Activated CD4-positive, alpha-beta memory T cell treated with anti-CD3 and anti-CD28 coated beads, Interleukin-2, amount 10 ng/mL, durations not matched to agents 7 days and 5 days (primary cell): Measurements from ENCODE around the gene MAPK14. TPM values are rescaled to one million over a fixed set of nuclear protein-coding genes. Genes with fewer than 3 reads are reported as not detected.
"Not testable (repeated sequence)": the region's sequence is repeated elsewhere in the genome, so short reads cannot be mapped to it uniquely, and the experiment has no call there.

Experiments
- CTCF ChIA-PET: fragments of 350-600 bp; sonication (Branson Sonifier 250); formaldehyde crosslinking; loops from one replicate; lab custom pipeline; 2021; ENCODE audit warnings: antibody characterized with exemption, inconsistent platforms; lab: Charles Lee
- POLR2A ChIA-PET: fragments of 350-600 bp; sonication (Branson Sonifier 250); formaldehyde crosslinking; loops from one replicate; lab custom pipeline; 2021; ENCODE audit warnings: antibody characterized with exemption; lab: Charles Lee
- DNase-seq: peaks from one replicate; pipeline ENCODE4 v3.0.0-alpha.2; 2020
- H3K27ac Mint-ChIP-seq: one replicate; pipeline ENCODE4 v1.8.0; 2021; ENCODE audit warnings: mild to moderate bottlenecking, mixed read lengths
- H3K27me3 Mint-ChIP-seq: one replicate; pipeline ENCODE4 v1.8.0; 2021; ENCODE audit warnings: mixed read lengths
- H3K36me3 Mint-ChIP-seq: one replicate; pipeline ENCODE4 v1.8.0; 2021; ENCODE audit warnings: low read depth, mixed read lengths
- H3K4me1 Mint-ChIP-seq: one replicate; pipeline ENCODE4 v1.8.0; 2021; ENCODE audit warnings: mixed read lengths
- H3K4me3 Mint-ChIP-seq: one replicate; pipeline ENCODE4 v1.8.0; 2021; ENCODE audit warnings: mild to moderate bottlenecking, mixed read lengths
- H3K9me3 Mint-ChIP-seq: one replicate; pipeline ENCODE4 v1.8.0; 2021; ENCODE audit warnings: mixed read lengths
- total RNA-seq, 2 experiments: library from RNA; stranded (reverse); gene quantifications; one replicate each; pipeline ENCODE4 v1.2.3, GENCODE V29; 2021

MAPK14 gene
- total RNA-seq, 2 experiments from 2014 or later: 71.4 to 72.2 TPM

- Mint-ChIP-seq H3K4me3 (no peak overlapping the region), H3K27me3 (no peaks in the 10 kb centered on the region), H3K36me3 (peaks cover 57% of the 10 kb centered on the region), H3K9me3 (no peaks in the 10 kb centered on the region), H3K27ac (no peak overlapping the region), H3K4me1 (peaks cover 3% of the 10 kb centered on the region)
- no peak for DNase-seq
- ChIA-PET POLR2A (no interaction called here), CTCF (no interaction called here)
Observed at GRCh38 chr6:36075656-36076055, 48.0 kb downstream of the MAPK14 start.

DNA sequence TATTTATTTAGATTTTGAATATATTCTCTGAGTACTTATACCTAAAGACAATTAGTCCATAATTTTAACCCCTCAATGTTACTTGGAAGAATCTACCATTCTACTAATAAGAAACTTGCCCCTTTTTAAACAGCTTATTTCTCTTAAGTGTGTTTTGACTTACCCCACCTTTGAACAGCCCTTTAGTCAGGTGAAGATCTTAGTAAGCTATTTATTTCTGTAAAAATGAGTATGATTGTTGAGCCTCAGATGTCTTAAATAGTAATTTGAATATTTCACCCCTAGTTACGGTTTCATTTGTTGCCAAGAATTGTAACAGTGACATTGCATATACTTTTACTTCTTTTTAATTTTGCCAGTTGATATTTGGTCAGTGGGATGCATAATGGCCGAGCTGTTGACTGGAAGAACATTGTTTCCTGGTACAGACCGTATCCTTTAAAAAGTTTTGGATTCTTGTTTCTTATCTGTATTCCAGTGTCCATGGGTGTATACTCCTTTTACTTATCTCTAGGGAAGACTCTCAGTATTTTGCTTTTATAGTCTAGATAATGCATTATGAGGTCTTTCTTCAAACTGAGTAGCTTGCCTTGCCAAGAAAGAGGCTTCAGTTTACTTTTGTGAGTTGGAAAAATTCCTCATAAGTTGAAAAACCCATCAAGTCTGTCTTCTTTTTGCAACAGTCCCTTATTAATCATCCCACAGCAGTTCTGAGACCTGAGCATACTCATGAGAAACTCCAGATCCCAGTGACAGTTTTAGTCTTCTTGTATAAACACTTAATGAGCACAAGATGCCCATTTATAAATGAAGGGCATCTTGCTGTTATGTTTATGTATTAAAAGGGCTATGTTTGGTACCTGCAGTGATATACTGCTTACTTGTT lies 48.8 kb downstream of the MAPK14 start:
- peaks cover 5% of the 10 kb centered on the region for H3K4me1 Mint-ChIP-seq
- no peak overlapping the region for H3K4me3 Mint-ChIP-seq
- H3K9me3 Mint-ChIP-seq: peaks cover 2% of the 10 kb centered on the region
- no peak overlapping the region for H3K27ac Mint-ChIP-seq
- no peaks in the 10 kb centered on the region for H3K27me3 Mint-ChIP-seq
- no peak for DNase-seq
- ChIA-PET POLR2A (no interaction called here), CTCF (interaction anchor here (0.5 to 1.1 kb wide), 2 partner anchors 43 to 47 kb away, joined by 3 read pairs; no protein-coding TSS in a partner anchor)
- H3K36me3 Mint-ChIP-seq: peaks cover 65% of the 10 kb centered on the region

DNA sequence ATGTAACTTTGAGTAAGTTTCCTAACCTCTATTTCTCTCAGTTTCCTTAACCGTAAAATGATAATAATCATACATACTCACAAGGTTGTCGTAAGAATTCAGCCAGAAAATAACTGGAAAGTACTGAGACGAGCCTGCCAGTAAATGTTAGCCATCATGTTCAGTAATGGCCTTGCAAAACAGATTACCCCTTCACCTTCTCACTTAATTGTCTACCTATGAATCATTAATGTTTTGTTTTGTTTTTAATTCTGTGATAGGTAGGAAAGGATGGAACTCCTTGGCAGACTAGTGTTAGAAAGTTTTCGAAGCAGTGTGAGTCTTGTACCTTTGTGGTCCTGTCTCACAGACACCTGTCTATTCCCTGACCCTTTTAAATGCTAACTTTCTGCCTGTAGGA lies 50.6 kb downstream of the MAPK14 start:
- no peak overlapping the region for H3K4me3 Mint-ChIP-seq
- ChIA-PET CTCF (interaction anchor here (1.4 kb wide), 1 partner anchor 17 kb away, joined by 10 read pairs; no protein-coding TSS in a partner anchor), POLR2A (interaction anchor here (0.8 kb wide), 1 partner anchor 53 kb away, joined by 3 read pairs; no protein-coding TSS in a partner anchor)
- no peaks in the 10 kb centered on the region for H3K27me3 Mint-ChIP-seq
- peaks cover 2% of the 10 kb centered on the region for H3K9me3 Mint-ChIP-seq
- DNase-seq: no peak
- peaks cover 5% of the 10 kb centered on the region for H3K4me1 Mint-ChIP-seq
- H3K36me3 Mint-ChIP-seq: peaks cover 76% of the 10 kb centered on the region
- no peak overlapping the region for H3K27ac Mint-ChIP-seq

DNA sequence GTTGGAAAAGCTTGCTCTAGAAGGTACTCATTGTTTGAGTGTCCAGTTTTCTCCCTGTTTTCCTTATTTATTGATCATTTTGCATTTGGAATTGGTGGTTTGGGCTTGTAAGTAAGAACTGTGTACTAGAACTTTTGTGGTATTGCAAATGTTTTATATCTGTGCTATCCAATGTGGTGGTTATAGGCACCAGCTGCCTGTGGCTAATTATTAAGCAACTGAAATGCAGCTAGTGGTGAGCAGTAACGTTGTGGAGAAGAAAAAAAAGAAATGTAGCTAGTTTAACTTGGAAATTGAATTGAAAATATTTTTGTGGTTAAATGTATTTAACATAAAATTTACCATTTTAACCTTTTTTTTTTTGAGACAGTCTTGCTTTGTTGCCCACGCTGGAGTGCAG lies 52.0 kb downstream of the MAPK14 start:
- no peaks in the 10 kb centered on the region for H3K27me3 Mint-ChIP-seq
- peaks cover 7% of the 10 kb centered on the region for H3K9me3 Mint-ChIP-seq
- H3K4me3 Mint-ChIP-seq: no peak overlapping the region
- peaks cover 5% of the 10 kb centered on the region for H3K4me1 Mint-ChIP-seq
- peaks cover 84% of the 10 kb centered on the region for H3K36me3 Mint-ChIP-seq
- CTCF ChIA-PET: no interaction called here
- no peak overlapping the region for H3K27ac Mint-ChIP-seq
- POLR2A ChIA-PET: no interaction called here
- DNase-seq: no peak

DNA sequence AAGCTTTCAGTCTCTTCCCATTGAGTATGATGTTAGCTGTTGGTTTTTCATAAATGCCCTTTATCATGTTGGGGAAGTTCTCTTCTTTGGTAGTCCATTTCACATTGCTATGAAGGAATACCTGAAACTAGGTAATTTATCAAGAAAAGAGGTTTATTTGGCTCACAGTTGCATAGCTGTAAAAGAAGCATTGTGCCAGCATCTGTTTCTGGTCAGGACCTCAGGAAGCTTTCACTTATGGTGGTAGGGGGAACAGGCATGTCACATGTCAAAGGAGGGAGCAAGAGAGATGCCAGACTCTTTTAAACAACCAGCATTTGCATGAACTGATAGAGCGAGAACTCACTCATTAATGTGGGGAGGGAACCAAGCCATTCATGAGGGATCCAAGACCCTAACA lies 54.7 kb downstream of the MAPK14 start:
- Mint-ChIP-seq H3K4me3 (no peak overlapping the region), H3K36me3 (peaks cover 84% of the 10 kb centered on the region), H3K4me1 (peaks cover 2% of the 10 kb centered on the region), H3K9me3 (peaks cover 7% of the 10 kb centered on the region), H3K27ac (no peak overlapping the region), H3K27me3 (no peaks in the 10 kb centered on the region)
- CTCF ChIA-PET: interaction anchor here (0.6 to 1.8 kb wide), 2 partner anchors 13 to 335 kb away, joined by 4 to 6 read pairs; no protein-coding TSS in a partner anchor
- POLR2A ChIA-PET: no interaction called here
- no peak for DNase-seq

- H3K27me3 Mint-ChIP-seq: no peaks in the 10 kb centered on the region
- peaks cover 2% of the 10 kb centered on the region for H3K4me1 Mint-ChIP-seq
- peaks cover 85% of the 10 kb centered on the region for H3K36me3 Mint-ChIP-seq
- H3K27ac Mint-ChIP-seq: no peak overlapping the region
- CTCF ChIA-PET: interaction anchor here (1.2 kb wide), 1 partner anchor 54 kb away, joined by 3 read pairs; no protein-coding TSS in a partner anchor
- POLR2A ChIA-PET: no interaction called here
- H3K9me3 Mint-ChIP-seq: peaks cover 7% of the 10 kb centered on the region
- H3K4me3 Mint-ChIP-seq: no peak overlapping the region
- no peak for DNase-seq
Observed at GRCh38 chr6:36083446-36083845, 55.8 kb downstream of the MAPK14 start.

GRCh38 chr6:36088204-36088603 lies 60.6 kb downstream of the MAPK14 start:
- H3K9me3 Mint-ChIP-seq, CTCF ChIA-PET, H3K27me3 Mint-ChIP-seq, H3K4me3 Mint-ChIP-seq, DNase-seq, POLR2A ChIA-PET, H3K27ac Mint-ChIP-seq, H3K4me1 Mint-ChIP-seq: not testable (repeated sequence)
- H3K36me3 Mint-ChIP-seq: peaks cover 56% of the 10 kb centered on the region

DNA sequence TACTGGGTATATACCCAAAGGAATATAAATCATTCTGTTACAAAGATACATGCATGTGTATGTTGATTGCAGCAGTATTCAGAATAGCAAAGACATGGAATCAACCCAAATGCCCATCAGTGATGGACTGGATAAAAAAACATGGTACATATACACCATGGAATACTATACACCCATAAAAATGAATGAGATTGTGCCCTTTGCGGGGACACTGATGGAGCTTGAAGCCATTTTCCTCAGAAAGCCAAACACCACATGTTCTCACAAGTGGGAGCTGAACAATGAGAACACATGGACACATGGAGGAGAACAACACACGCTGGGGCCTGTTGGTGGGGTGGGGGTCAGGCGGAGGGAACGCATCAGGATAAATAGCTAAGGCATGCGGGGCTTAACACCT lies 61.4 kb downstream of the MAPK14 start:
- no peak for DNase-seq
- Mint-ChIP-seq H3K27me3 (no peaks in the 10 kb centered on the region), H3K9me3 (peaks cover 4% of the 10 kb centered on the region), H3K4me1 (no peaks in the 10 kb centered on the region), H3K36me3 (peaks cover 47% of the 10 kb centered on the region), H3K27ac (no peak overlapping the region), H3K4me3 (no peak overlapping the region)
- CTCF ChIA-PET: no interaction called here
- POLR2A ChIA-PET: interaction anchor here (5.7 kb wide), 1 partner anchor 61 kb away, joined by 29 read pairs; the partner anchor contains the start of gene MAPK14

DNA sequence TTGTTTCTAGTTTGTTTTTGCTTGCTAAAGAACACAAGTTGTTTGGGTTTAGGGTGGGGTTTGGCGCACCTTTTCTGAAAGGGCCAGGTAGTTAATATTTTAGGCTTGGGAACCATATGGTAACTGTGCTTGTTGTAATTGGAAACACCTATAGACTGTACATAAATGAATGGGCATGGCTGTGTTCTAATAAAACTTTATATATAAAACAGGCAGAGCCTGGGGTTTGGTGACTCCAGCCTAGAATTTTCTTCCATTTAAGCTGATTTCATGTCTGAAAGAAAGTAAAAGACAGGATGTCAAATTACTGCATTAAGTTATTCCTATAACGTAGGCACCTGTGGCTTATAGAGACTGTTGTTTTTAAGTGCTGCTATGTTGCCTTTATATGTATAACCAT lies 66.6 kb downstream of the MAPK14 start:
- H3K9me3 Mint-ChIP-seq: no peaks in the 10 kb centered on the region
- H3K27me3 Mint-ChIP-seq: no peaks in the 10 kb centered on the region
- H3K4me1 Mint-ChIP-seq: peaks cover 18% of the 10 kb centered on the region
- ChIA-PET CTCF (interaction anchor here (0.7 to 8.9 kb wide), 22 partner anchors 9 to 357 kb away, joined by 3 to 142 read pairs (median 5); partner anchors contain the start of genes ARMC12 and MAPK14), POLR2A (interaction anchor here (0.8 to 5.7 kb wide), 7 partner anchors 7 to 101 kb away, joined by 3 to 48 read pairs (median 6); partner anchors contain the start of gene MAPK14)
- no peak overlapping the region for H3K27ac Mint-ChIP-seq
- H3K4me3 Mint-ChIP-seq: no peak overlapping the region
- DNase-seq: no peak
- H3K36me3 Mint-ChIP-seq: peaks cover 42% of the 10 kb centered on the region

DNA sequence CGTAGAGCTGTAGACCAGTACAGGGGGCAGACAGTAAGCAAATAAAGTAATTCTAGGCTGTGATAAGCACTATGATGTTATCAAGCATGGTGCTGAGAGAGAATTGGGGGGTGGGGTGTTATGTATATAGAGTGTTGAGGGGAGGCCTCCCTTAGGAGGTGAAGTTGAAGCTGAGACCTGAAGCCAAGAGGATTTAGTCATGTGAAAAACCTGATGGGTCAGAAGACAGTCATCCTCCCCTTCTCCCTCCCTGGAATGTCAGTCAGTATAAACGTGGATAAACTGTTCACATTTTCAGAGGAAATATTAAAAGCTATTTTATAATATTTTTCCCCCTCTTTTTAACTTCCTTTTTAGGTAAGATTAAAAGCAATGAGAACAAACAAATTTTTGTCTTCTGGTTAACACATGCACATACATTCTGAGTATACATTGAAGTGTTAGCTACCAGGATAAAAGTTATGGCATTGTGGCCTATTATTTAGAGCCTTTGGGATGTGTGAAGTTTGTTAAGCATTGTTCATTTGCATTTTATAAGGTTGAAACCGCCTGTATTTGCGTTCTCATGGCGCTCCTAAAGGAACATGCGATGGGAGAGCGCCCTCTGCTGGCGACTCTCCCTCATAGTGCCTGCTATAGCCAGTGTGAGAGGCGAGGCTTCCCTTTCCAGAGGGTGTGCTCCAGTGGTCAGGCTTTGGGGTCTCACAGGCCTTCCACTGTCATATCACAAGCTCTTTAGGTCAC lies 67.3 kb downstream of the MAPK14 start:
- Mint-ChIP-seq H3K4me3 (no peak overlapping the region), H3K36me3 (peaks cover 47% of the 10 kb centered on the region), H3K9me3 (no peaks in the 10 kb centered on the region), H3K27ac (no peak overlapping the region), H3K4me1 (peaks cover 25% of the 10 kb centered on the region), H3K27me3 (no peaks in the 10 kb centered on the region)
- CTCF ChIA-PET: interaction anchor here (0.7 to 8.9 kb wide), 34 partner anchors 9 to 358 kb away, joined by 3 to 142 read pairs (median 4); partner anchors contain the start of genes ARMC12, MAPK13, MAPK14 and SLC26A8
- POLR2A ChIA-PET: interaction anchor here (0.7 to 3.3 kb wide), 8 partner anchors 8 to 100 kb away, joined by 3 to 48 read pairs (median 4); partner anchors contain the start of gene MAPK14
- peak; percentile 82 for DNase-seq

DNA sequence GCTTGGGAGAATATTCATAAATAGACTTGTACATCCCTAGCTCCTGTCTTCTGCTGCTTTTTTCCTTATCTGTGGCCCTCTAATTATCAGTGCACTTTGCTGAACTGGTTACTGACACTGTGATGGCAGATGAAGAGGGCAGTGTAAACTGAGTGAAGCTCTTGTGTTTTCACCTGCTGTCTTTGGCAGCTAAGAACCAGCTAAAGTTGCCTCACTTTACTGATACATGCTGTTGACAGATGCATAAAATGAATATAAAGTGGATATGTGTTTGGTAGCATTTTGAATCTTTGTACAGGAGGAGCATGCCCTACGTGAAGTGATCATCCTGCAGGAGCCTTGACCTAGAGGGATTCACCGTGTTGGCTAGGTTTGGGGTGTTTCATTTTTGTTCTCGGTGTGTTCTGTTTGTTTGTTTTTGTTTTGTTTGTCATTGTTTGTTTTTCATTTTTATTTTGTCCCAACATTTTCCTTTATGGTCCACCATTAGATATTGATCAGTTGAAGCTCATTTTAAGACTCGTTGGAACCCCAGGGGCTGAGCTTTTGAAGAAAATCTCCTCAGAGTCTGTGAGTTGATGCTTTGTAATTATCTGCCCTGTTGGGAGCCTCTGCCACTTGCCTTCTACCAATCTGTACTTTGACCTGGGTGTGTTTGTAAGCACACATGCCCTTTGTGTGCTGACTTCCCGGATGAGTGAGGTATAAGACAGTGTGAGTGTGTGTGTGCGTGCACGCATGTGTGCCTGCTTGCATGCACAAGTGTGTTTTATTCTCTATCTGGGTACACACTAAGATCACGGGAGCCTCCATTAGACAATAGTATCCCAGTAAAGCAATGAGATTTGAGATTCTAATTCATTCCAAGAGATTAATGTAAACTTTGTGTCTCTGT lies 68.1 kb downstream of the MAPK14 start:
- Mint-ChIP-seq H3K4me3 (no peak overlapping the region), H3K27me3 (no peaks in the 10 kb centered on the region), H3K27ac (peak overlapping the region; percentile 28), H3K9me3 (no peaks in the 10 kb centered on the region), H3K4me1 (peaks cover 31% of the 10 kb centered on the region), H3K36me3 (peaks cover 51% of the 10 kb centered on the region)
- DNase-seq: no peak
- CTCF ChIA-PET: interaction anchor here (0.8 to 8.9 kb wide), 27 partner anchors 10 to 359 kb away, joined by 3 to 142 read pairs (median 5); partner anchors contain the start of genes ARMC12, MAPK13, MAPK14 and SLC26A8
- POLR2A ChIA-PET: interaction anchor here (0.7 to 3.3 kb wide), 7 partner anchors 9 to 67 kb away, joined by 3 to 48 read pairs (median 3); partner anchors contain the start of gene MAPK14
